ENCODE data around the gene ZNF688. TPM values are rescaled to one million over a fixed set of nuclear protein-coding genes. Genes with fewer than 3 reads are reported as not detected.

ZNF688 gene
- total and polyA plus RNA-seq, 9 of the 15 experiments (the other 6 are each of a cell fraction or from before 2014, with no cell fraction given), result 0.48 to 12.9 (median 4.5) TPM

GRCh38 chr16:30535106-30535776 is 36.3 kb downstream of the ZNF688 start (continued):
- TF ChIP-seq, protein P1, sequence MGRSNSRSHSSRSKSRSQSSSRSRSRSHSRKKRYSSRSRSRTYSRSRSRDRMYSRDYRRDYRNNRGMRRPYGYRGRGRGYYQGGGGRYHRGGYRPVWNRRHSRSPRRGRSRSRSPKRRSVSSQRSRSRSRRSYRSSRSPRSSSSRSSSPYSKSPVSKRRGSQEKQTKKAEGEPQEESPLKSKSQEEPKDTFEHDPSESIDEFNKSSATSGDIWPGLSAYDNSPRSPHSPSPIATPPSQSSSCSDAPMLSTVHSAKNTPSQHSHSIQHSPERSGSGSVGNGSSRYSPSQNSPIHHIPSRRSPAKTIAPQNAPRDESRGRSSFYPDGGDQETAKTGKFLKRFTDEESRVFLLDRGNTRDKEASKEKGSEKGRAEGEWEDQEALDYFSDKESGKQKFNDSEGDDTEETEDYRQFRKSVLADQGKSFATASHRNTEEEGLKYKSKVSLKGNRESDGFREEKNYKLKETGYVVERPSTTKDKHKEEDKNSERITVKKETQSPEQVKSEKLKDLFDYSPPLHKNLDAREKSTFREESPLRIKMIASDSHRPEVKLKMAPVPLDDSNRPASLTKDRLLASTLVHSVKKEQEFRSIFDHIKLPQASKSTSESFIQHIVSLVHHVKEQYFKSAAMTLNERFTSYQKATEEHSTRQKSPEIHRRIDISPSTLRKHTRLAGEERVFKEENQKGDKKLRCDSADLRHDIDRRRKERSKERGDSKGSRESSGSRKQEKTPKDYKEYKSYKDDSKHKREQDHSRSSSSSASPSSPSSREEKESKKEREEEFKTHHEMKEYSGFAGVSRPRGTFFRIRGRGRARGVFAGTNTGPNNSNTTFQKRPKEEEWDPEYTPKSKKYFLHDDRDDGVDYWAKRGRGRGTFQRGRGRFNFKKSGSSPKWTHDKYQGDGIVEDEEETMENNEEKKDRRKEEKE (IDR thresholded peaks at IDR 0.05; ENCODE audit: borderline replicate concordance in 1 of 2, control insufficient read depth in 1 of 2, low read depth in 2 of 2, low read length in 1 of 2), result no peak
- no peak for TF ChIP-seq SNIP1 (IDR thresholded peaks at IDR 0.05; ENCODE audit: low read depth)
- no peak for TF ChIP-seq PHB (CRISPR knock-in tag; IDR thresholded peaks at IDR 0.05)
- TF ChIP-seq TCF7L2 (IDR thresholded peaks at IDR 0.05; ENCODE audit: low read depth, low read length), result no peak
- TF ChIP-seq PRPF4 (IDR thresholded peaks at IDR 0.05; ENCODE audit: insufficient read depth, low read depth, low read length, poor library complexity, severe bottlenecking), result no peak
- TF ChIP-seq NCOR1 (IDR thresholded peaks at IDR 0.05), result no peak
- no peak for TF ChIP-seq TSHZ1 (CRISPR knock-in tag; IDR thresholded peaks at IDR 0.05)
- no peak for TF ChIP-seq KDM4B (IDR thresholded peaks at IDR 0.05; ENCODE audit: borderline replicate concordance in 2 of 2, low read depth in 1 of 2)
- TF ChIP-seq DDX20 (tag; IDR thresholded peaks at IDR 0.05; ENCODE audit: low read depth), result no peak
- no peak for TF ChIP-seq BRD4 (IDR thresholded peaks at IDR 0.05)
- no peak for TF ChIP-seq GTF2A2 (tag; IDR thresholded peaks at IDR 0.05)
- TF ChIP-seq E4F1 (CRISPR knock-in tag; IDR thresholded peaks at IDR 0.05; ENCODE audit: borderline replicate concordance), result no peak
- TF ChIP-seq, protein P2, sequence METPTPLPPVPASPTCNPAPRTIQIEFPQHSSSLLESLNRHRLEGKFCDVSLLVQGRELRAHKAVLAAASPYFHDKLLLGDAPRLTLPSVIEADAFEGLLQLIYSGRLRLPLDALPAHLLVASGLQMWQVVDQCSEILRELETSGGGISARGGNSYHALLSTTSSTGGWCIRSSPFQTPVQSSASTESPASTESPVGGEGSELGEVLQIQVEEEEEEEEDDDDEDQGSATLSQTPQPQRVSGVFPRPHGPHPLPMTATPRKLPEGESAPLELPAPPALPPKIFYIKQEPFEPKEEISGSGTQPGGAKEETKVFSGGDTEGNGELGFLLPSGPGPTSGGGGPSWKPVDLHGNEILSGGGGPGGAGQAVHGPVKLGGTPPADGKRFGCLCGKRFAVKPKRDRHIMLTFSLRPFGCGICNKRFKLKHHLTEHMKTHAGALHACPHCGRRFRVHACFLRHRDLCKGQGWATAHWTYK (CRISPR knock-in tag; IDR thresholded peaks at IDR 0.05), result no peak
- TF ChIP-seq SFPQ (IDR thresholded peaks at IDR 0.05; ENCODE audit: low read depth, low read length), result no peak
